ENCODE results near the gene RAET1L.

- TF ChIP-seq, protein P1, sequence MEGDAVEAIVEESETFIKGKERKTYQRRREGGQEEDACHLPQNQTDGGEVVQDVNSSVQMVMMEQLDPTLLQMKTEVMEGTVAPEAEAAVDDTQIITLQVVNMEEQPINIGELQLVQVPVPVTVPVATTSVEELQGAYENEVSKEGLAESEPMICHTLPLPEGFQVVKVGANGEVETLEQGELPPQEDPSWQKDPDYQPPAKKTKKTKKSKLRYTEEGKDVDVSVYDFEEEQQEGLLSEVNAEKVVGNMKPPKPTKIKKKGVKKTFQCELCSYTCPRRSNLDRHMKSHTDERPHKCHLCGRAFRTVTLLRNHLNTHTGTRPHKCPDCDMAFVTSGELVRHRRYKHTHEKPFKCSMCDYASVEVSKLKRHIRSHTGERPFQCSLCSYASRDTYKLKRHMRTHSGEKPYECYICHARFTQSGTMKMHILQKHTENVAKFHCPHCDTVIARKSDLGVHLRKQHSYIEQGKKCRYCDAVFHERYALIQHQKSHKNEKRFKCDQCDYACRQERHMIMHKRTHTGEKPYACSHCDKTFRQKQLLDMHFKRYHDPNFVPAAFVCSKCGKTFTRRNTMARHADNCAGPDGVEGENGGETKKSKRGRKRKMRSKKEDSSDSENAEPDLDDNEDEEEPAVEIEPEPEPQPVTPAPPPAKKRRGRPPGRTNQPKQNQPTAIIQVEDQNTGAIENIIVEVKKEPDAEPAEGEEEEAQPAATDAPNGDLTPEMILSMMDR (IDR thresholded peaks at IDR 0.05 in 2 of 3, conservative IDR thresholded peaks at IDR 0.05 in 1 of 3; ENCODE audit: control insufficient read depth in 2 of 3, extremely low read depth in 1 of 3, insufficient read depth in 1 of 3, low read depth in 3 of 3, low read length in 3 of 3): no peak
- TF ChIP-seq POLR2AphosphoS5 (IDR thresholded peaks at IDR 0.05; ENCODE audit: low read length): no peak
- TF ChIP-seq HDAC2 (IDR thresholded peaks at IDR 0.05): no peak
- no peak for TF ChIP-seq CEBPZ (IDR thresholded peaks at IDR 0.05; ENCODE audit: low read depth, low read length)
- no peak for TF ChIP-seq FOXM1 (IDR thresholded peaks at IDR 0.05; ENCODE audit: low read depth, low read length)
- TF ChIP-seq SUZ12 (IDR thresholded peaks at IDR 0.05; ENCODE audit: unreplicated experiment): no peak
- no peak for TF ChIP-seq NFIC (IDR thresholded peaks at IDR 0.05; ENCODE audit: low read depth, low read length)
- TF ChIP-seq, protein P2, sequence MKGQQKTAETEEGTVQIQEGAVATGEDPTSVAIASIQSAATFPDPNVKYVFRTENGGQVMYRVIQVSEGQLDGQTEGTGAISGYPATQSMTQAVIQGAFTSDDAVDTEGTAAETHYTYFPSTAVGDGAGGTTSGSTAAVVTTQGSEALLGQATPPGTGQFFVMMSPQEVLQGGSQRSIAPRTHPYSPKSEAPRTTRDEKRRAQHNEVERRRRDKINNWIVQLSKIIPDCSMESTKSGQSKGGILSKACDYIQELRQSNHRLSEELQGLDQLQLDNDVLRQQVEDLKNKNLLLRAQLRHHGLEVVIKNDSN (IDR thresholded peaks at IDR 0.05; ENCODE audit: borderline replicate concordance, extremely low read length, insufficient read depth, low read depth, low read length): no peak
- no peak for TF ChIP-seq TARDBP (IDR thresholded peaks at IDR 0.05; ENCODE audit: borderline replicate concordance)
- TF ChIP-seq, protein P3, sequence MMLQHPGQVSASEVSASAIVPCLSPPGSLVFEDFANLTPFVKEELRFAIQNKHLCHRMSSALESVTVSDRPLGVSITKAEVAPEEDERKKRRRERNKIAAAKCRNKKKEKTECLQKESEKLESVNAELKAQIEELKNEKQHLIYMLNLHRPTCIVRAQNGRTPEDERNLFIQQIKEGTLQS (IDR thresholded peaks at IDR 0.05; ENCODE audit: borderline replicate concordance, extremely low read depth, low read depth, low read length): no peak
- TF ChIP-seq ZNF24 (IDR thresholded peaks at IDR 0.05): no peak
- TF ChIP-seq PAX8 (IDR thresholded peaks at IDR 0.05): no peak
- TF ChIP-seq JUND (IDR thresholded peaks at IDR 0.05; ENCODE audit: low read depth, low read length): no peak
Observed at GRCh38 chr6:150030611-150031010, 5.3 kb upstream of the RAET1L start.
